Measurements from ENCODE around the gene FOXN4.

DNA sequence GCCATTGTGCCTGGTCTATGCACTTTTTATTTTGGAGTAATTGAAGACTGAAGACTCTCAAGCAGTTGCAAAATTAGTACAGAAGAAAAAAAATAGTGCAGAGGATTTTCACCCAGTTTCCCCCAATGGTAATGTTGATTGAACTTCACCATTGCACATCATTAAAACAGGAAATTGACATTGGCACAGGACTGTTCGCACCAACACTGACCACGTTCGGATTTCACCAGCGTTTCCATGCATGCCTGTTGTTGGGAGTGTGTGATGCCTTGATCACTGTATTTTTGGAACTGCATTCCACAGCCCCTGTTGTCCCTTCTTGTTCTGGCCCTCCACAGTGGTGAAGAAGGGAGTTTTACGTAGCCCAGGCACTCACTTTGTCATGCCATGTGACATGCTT, 67.1 kb downstream of the FOXN4 start:
- TF ChIP-seq, protein P1, sequence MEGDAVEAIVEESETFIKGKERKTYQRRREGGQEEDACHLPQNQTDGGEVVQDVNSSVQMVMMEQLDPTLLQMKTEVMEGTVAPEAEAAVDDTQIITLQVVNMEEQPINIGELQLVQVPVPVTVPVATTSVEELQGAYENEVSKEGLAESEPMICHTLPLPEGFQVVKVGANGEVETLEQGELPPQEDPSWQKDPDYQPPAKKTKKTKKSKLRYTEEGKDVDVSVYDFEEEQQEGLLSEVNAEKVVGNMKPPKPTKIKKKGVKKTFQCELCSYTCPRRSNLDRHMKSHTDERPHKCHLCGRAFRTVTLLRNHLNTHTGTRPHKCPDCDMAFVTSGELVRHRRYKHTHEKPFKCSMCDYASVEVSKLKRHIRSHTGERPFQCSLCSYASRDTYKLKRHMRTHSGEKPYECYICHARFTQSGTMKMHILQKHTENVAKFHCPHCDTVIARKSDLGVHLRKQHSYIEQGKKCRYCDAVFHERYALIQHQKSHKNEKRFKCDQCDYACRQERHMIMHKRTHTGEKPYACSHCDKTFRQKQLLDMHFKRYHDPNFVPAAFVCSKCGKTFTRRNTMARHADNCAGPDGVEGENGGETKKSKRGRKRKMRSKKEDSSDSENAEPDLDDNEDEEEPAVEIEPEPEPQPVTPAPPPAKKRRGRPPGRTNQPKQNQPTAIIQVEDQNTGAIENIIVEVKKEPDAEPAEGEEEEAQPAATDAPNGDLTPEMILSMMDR (optimal IDR thresholded peaks at IDR 0.05 in 1 of 3, IDR thresholded peaks at IDR 0.05 in 1 of 3, conservative IDR thresholded peaks at IDR 0.05 in 1 of 3; ENCODE audit: extremely low read depth in 1 of 3, insufficient read depth in 2 of 3, low read length in 3 of 3): no peak
- TF ChIP-seq EZH2 (IDR thresholded peaks at IDR 0.05; ENCODE audit: low read length): no peak

Data from keratinocyte (primary cell).